H1 (cell line): ENCODE data around the gene EPHB1. TPM values are rescaled to one million over a fixed set of nuclear protein-coding genes. Genes with fewer than 3 reads are reported as not detected.

Experiments used
- CTCF ChIA-PET: fragments of 300-600 bp; sonication (Branson Sonifier 250); formaldehyde crosslinking; loops from one replicate; lab custom pipeline; 2021; ENCODE audit not compliant: partially characterized antibody; lab: Charles Lee
- POLR2A ChIA-PET: fragments of 300-600 bp; sonication (Branson Sonifier 250); formaldehyde crosslinking; loops from one replicate; lab custom pipeline; 2021; ENCODE audit warnings: inconsistent platforms; ENCODE audit not compliant: partially characterized antibody; lab: Charles Lee
- DNase-seq, 2 experiments: peaks; one replicate each; pipeline versions ENCODE4 v3.0.0 to v3.0.0-alpha.2; 2010 to 2022; ENCODE audit warnings: low spot score in 2 of 2, low read depth in 1 of 2, mixed read lengths in 1 of 2
- FAIRE-seq: peaks from 2 replicates; lab custom pipeline; 2011; peaks lifted over from hg19 to GRCh38; lab: Jason Lieb, UNC
- H2AFZ ChIP-seq: 2 replicates; pipeline ENCODE4 v1.8.1; 2012; ENCODE audit warnings: low read length, inconsistent platforms
- H2AK5ac ChIP-seq: 2 replicates; pipeline ENCODE4 v1.6.1; 2013; ENCODE audit warnings: low read depth, low read length
- H2BK120ac ChIP-seq: replicated peaks from 2 replicates; pipeline ENCODE3; 2013; ENCODE audit warnings: low read depth, low read length, inconsistent platforms
- H2BK12ac ChIP-seq: 2 replicates; pipeline ENCODE4 v1.6.1; 2013; ENCODE audit warnings: low read depth, low read length
- H2BK15ac ChIP-seq: 2 replicates; pipeline ENCODE4 v1.6.1; 2013; ENCODE audit warnings: low read length
- H2BK20ac ChIP-seq: 2 replicates; pipeline ENCODE4 v1.6.1; 2013; ENCODE audit warnings: low read length
- H2BK5ac ChIP-seq: 2 replicates; pipeline ENCODE4 v1.6.1; 2013; ENCODE audit warnings: low read depth, low read length
- H3K14ac ChIP-seq: 2 replicates; pipeline ENCODE4 v1.6.1; 2013; ENCODE audit warnings: inconsistent platforms; ENCODE audit not compliant: insufficient read length
- H3K18ac ChIP-seq: 2 replicates; pipeline ENCODE4 v1.6.1; 2013; ENCODE audit warnings: low read length; ENCODE audit errors: extremely low read depth
- H3K23ac ChIP-seq: 2 replicates; pipeline ENCODE4 v1.6.1; 2013; ENCODE audit warnings: inconsistent platforms; ENCODE audit not compliant: insufficient read length
- H3K23me2 ChIP-seq: 2 replicates; pipeline ENCODE4 v1.6.1; 2013; ENCODE audit warnings: low read depth, low read length
- H3K27ac ChIP-seq: 2 replicates; pipeline ENCODE4 v1.6.1; 2011; ENCODE audit warnings: low read depth, low read length, inconsistent platforms
- H3K27me3 ChIP-seq, 4 experiments: replicated peaks in 1 of 4; 1 replicate in 1 of 4; 2 replicates in 3 of 4; pipeline versions ENCODE4 v1.6.1 to v1.8.1; 2011 to 2013; ENCODE audit warnings: low read length in 3 of 4, mild to moderate bottlenecking in 3 of 4, inconsistent platforms in 2 of 4, mixed read lengths in 2 of 4, moderate library complexity in 1 of 4; ENCODE audit not compliant: control insufficient read depth in 3 of 4, insufficient read depth in 3 of 4; ENCODE audit errors: extremely low read depth in 1 of 4
- H3K36me3 ChIP-seq, 4 experiments: 2 replicates each; pipeline versions ENCODE4 v1.6.1 to v1.8.1; 2011 to 2013; ENCODE audit warnings: mild to moderate bottlenecking in 4 of 4, low read length in 3 of 4, moderate library complexity in 2 of 4, control low read depth in 1 of 4, inconsistent platforms in 1 of 4; ENCODE audit not compliant: insufficient read depth in 4 of 4, control insufficient read depth in 2 of 4
- H3K4ac ChIP-seq: replicated peaks from 2 replicates; pipeline ENCODE3; 2013; ENCODE audit warnings: low read length, low read depth, mixed read lengths, inconsistent platforms; ENCODE audit not compliant: insufficient read length
- H3K4me1 ChIP-seq, 4 experiments: replicated peaks in 1 of 4; 1 replicate in 1 of 4; 2 replicates in 3 of 4; pipeline versions ENCODE4 v1.6.1 to v1.8.1; 2011 to 2013; ENCODE audit warnings: low read length in 3 of 4, inconsistent platforms in 2 of 4, mixed read lengths in 1 of 4; ENCODE audit not compliant: insufficient read depth in 4 of 4, control insufficient read depth in 3 of 4
- H3K4me2 ChIP-seq, 2 experiments: 2 replicates each; pipeline versions ENCODE4 v1.6.1 to v1.8.1; 2011 to 2013; ENCODE audit warnings: low read depth in 2 of 2, low read length in 2 of 2, control low read depth in 1 of 2, inconsistent platforms in 1 of 2, mild to moderate bottlenecking in 1 of 2; ENCODE audit not compliant: insufficient read depth in 1 of 2
- H3K4me3 ChIP-seq, 4 experiments: fragments of 200-600, 300-600 bp in 1 of 4; sonication (generic), shearing (Covaris generic), sonication (Bioruptor Twin) in 1 of 4; 2 replicates each; pipeline versions ENCODE4 v1.5.1 to v1.8.1; 2011 to 2016; ENCODE audit warnings: low read length in 4 of 4, low read depth in 3 of 4, control low read depth in 2 of 4, inconsistent platforms in 2 of 4, mild to moderate bottlenecking in 2 of 4, mixed read lengths in 1 of 4, moderate library complexity in 1 of 4; ENCODE audit not compliant: insufficient read depth in 2 of 4; ENCODE audit errors: extremely low read depth in 1 of 4
- H3K56ac ChIP-seq: replicated peaks from 2 replicates; pipeline ENCODE3; 2013; ENCODE audit warnings: low read depth, mild to moderate bottlenecking, mixed read lengths, low read length, inconsistent platforms; ENCODE audit not compliant: insufficient read length
- H3K79me1 ChIP-seq: 2 replicates; pipeline ENCODE4 v1.6.1; 2013; ENCODE audit warnings: low read depth, low read length, control low read depth
- H3K79me2 ChIP-seq, 2 experiments: 2 replicates each; pipeline versions ENCODE4 v1.6.1 to v1.8.1; 2012 to 2013; ENCODE audit warnings: low read length in 2 of 2, mild to moderate bottlenecking in 2 of 2, inconsistent platforms in 1 of 2; ENCODE audit not compliant: insufficient read depth in 2 of 2, control insufficient read depth in 1 of 2
- H3K9ac ChIP-seq, 4 experiments: replicated peaks in 1 of 4; 1 replicate in 1 of 4; 2 replicates in 3 of 4; pipeline versions ENCODE4 v1.6.1 to v1.8.1; 2011 to 2013; ENCODE audit warnings: low read depth in 3 of 4, low read length in 3 of 4, control low read depth in 2 of 4, mild to moderate bottlenecking in 2 of 4, moderate library complexity in 2 of 4, inconsistent platforms in 1 of 4; ENCODE audit errors: extremely low read depth in 1 of 4
- H3K9me3 ChIP-seq, 2 experiments: 2 replicates each; pipeline versions ENCODE4 v1.6.1 to v1.8.1; 2012 to 2013; ENCODE audit warnings: mild to moderate bottlenecking in 2 of 2, moderate library complexity in 2 of 2, control low read depth in 1 of 2, inconsistent platforms in 1 of 2, low read depth in 1 of 2, low read length in 1 of 2, mixed read lengths in 1 of 2; ENCODE audit not compliant: insufficient read depth in 2 of 2
- H4K20me1 ChIP-seq, 2 experiments: replicated peaks in 1 of 2; 2 replicates each; pipeline versions ENCODE3 to v1.8.1; 2011 to 2013; ENCODE audit warnings: inconsistent platforms in 2 of 2, low read length in 2 of 2, mild to moderate bottlenecking in 1 of 2; ENCODE audit not compliant: insufficient read depth in 2 of 2, control insufficient read depth in 1 of 2
- H4K5ac ChIP-seq: 2 replicates; pipeline ENCODE4 v1.6.1; 2013; ENCODE audit warnings: low read length, low read depth, mixed read lengths, inconsistent platforms; ENCODE audit not compliant: insufficient read length
- H4K8ac ChIP-seq: 2 replicates; pipeline ENCODE4 v1.8.0; 2013; ENCODE audit warnings: mild to moderate bottlenecking, moderate library complexity, low read length, inconsistent platforms; ENCODE audit not compliant: insufficient read depth; ENCODE audit errors: extremely low read depth
- H4K91ac ChIP-seq: replicated peaks from 2 replicates; pipeline ENCODE3; 2013; ENCODE audit warnings: low read length, mixed read lengths, inconsistent platforms; ENCODE audit not compliant: insufficient read length
- ASH2L ChIP-seq: fragments of 200-600, 300-600 bp; sonication (generic); IDR thresholded peaks from one replicate; pipeline ENCODE4 v1.7.1; 2017; ENCODE audit warnings: low read length
- CBX8 ChIP-seq: fragments of 300-800, 300-1000 bp; sonication (generic); IDR thresholded peaks from 2 replicates; pipeline ENCODE4 v1.7.1; 2016; ENCODE audit warnings: low read depth, low read length, borderline replicate concordance
- CEBPB ChIP-seq: IDR thresholded peaks from 2 replicates; pipeline ENCODE4 v1.6.1; 2012; ENCODE audit warnings: low read depth, low read length
- HDAC6 ChIP-seq: IDR thresholded peaks from one replicate; pipeline ENCODE4 v1.7.1; 2012; ENCODE audit warnings: low read depth, mild to moderate bottlenecking, inconsistent platforms, low read length, moderate library complexity
- RNF2 ChIP-seq: fragments of 200-900, 300-1000 bp; sonication (generic); IDR thresholded peaks from 2 replicates; pipeline ENCODE4 v1.7.1; 2016; ENCODE audit warnings: borderline replicate concordance, low read depth, mild to moderate bottlenecking, antibody characterized with exemption, low read length; ENCODE audit not compliant: poor library complexity, severe bottlenecking; ENCODE audit errors: missing control alignments
- SIN3A ChIP-seq, 2 experiments: IDR thresholded peaks in 1 of 2; conservative IDR thresholded peaks in 1 of 2; 2 replicates each; pipeline ENCODE4 v1.6.1; 2011 to 2012; ENCODE audit warnings: low read length in 2 of 2, improper control_type of control experiment in 1 of 2, low read depth in 1 of 2, mild to moderate bottlenecking in 1 of 2
- TAF1 ChIP-seq: IDR thresholded peaks from 2 replicates; pipeline ENCODE4 v1.6.1; 2011; ENCODE audit warnings: mild to moderate bottlenecking, low read depth, low read length
- TAF7 ChIP-seq: optimal IDR thresholded peaks from 2 replicates; pipeline ENCODE3; 2011; ENCODE audit warnings: low read depth, mild to moderate bottlenecking, inconsistent platforms, low read length, moderate library complexity, borderline replicate concordance
- YY1 ChIP-seq: IDR thresholded peaks from 2 replicates; pipeline ENCODE4 v1.6.1; 2011; ENCODE audit warnings: low read depth, mild to moderate bottlenecking, low read length
- WGBS, 2 experiments: shearing (Covaris generic) in 1 of 2; methylation state at CpG; one replicate each; pipeline versions ENCODE4 v1.1.6 to v1.1.7; 2013 to 2015; ENCODE audit warnings: low lambda C conversion rate in 2 of 2, mixed read lengths in 2 of 2, inconsistent platforms in 1 of 2, low coverage in 1 of 2, missing lambda C conversion rate in 1 of 2; ENCODE audit not compliant: insufficient replicate concordance in 2 of 2, insufficient coverage in 1 of 2, insufficient read length in 1 of 2; ENCODE audit errors: extremely low coverage in 1 of 2, missing lambda C conversion rate in 1 of 2; 5-methylcytosine and 5-hydroxymethylcytosine counted together
- polyA plus RNA-seq, 7 experiments: library from polyadenylated mRNA; depleted of rRNA in 3 of 7; stranded (reverse) in 5 of 7; unstranded in 2 of 7; fragments of >200 nt in 5 of 7; fragments of 200-250 nt in 2 of 7; gene quantifications; 1 replicate in 5 of 7; 2 replicates in 1 of 7; 4 replicates in 1 of 7; pipeline versions ENCODE4 v1.2.1 to v1.2.3, GENCODE V29; 2011 to 2013; ENCODE audit warnings: missing spikeins in 2 of 7, mixed read lengths in 2 of 7
- total RNA-seq: library from RNA; stranded (reverse); fragmentation: NEBNext Ultra II Directional; extraction: Animal tissue kit (Norgen Biotek cat#: 25700); gene quantifications from 2 replicates; pipeline ENCODE4 v1.2.1, GENCODE V29; 2021

Gene EPHB1
- total and polyA plus RNA-seq, 2 of the 8 experiments (the other 6 are each of a cell fraction or from before 2014, with no cell fraction given), result 3.5 to 5.9 TPM

GRCh38 chr3:135197856-135198255, 402.8 kb downstream of the EPHB1 start:
- H3K9ac ChIP-seq, result no peak overlapping the region
- H3K27ac ChIP-seq, result no peak overlapping the region
- H3K23me2 ChIP-seq, result no peaks in the 10 kb centered on the region; the same call in 1 of the 2 replicates
- no peak for DNase-seq
- H3K36me3 ChIP-seq, result no peaks in the 10 kb centered on the region; a peak in 1 of 8 replicates
- no peaks in the 10 kb centered on the region for H3K79me1 ChIP-seq
- no peak overlapping the region for H3K4me2 ChIP-seq
- no peak overlapping the region for H4K91ac ChIP-seq
- H3K56ac ChIP-seq, result no peak overlapping the region
- H3K9me3 ChIP-seq, result no peaks in the 10 kb centered on the region
- no peak overlapping the region for H2BK15ac ChIP-seq
- no peak overlapping the region for H2BK20ac ChIP-seq
- H4K5ac ChIP-seq, result no peak overlapping the region
- TF ChIP-seq YY1 (no peak), SIN3A (conservative IDR thresholded peaks at IDR 0.05 in 1 of 2, IDR thresholded peaks at IDR 0.05 in 1 of 2; ENCODE audit: low read depth in 1 of 2, low read length in 2 of 2) (no peak), RNF2 (no peak), CEBPB (no peak), HDAC6 (no peak), ASH2L (no peak), TAF1 (no peak), TAF7 (no peak), CBX8 (no peak)
- H4K20me1 ChIP-seq, result no peaks in the 10 kb centered on the region
- no peaks in the 10 kb centered on the region for H3K79me2 ChIP-seq
- no peak overlapping the region for H3K4me3 ChIP-seq
- ChIA-PET POLR2A (interaction anchor here (0.6 kb wide), 1 partner anchor 845 kb away, joined by 5 read pairs; no protein-coding TSS in a partner anchor), CTCF (interaction anchor here (1.1 kb wide), 1 partner anchor 442 kb away, joined by 3 read pairs; no protein-coding TSS in a partner anchor)
- no peak overlapping the region for H3K23ac ChIP-seq
- no peak overlapping the region for H2BK12ac ChIP-seq
- FAIRE-seq, result no peak
- H3K27me3 ChIP-seq, result no peaks in the 10 kb centered on the region
- H2AFZ ChIP-seq, result no peak overlapping the region
- no peak overlapping the region for H2BK120ac ChIP-seq
- no peak overlapping the region for H4K8ac ChIP-seq
- H3K14ac ChIP-seq, result no peak overlapping the region
- no peak overlapping the region for H3K4ac ChIP-seq
- H3K18ac ChIP-seq, result no peak overlapping the region
- no peak overlapping the region for H2AK5ac ChIP-seq
- 93% methylated on average over 3 of the region's 3 CpGs; no CpG with 5 or more reads in 1 of the 2 experiments for WGBS, 2 experiments
- no peaks in the 10 kb centered on the region for H3K4me1 ChIP-seq
- H2BK5ac ChIP-seq, result no peak overlapping the region
